Measurements from ENCODE around the gene PITPNB.

PITPNB gene

GRCh38 chr22:27802346-27803073 is 116.5 kb downstream of the PITPNB start:
- DNase-seq (ENCODE audit: low read depth) = no peak
